ENCODE data around the gene CTTN.

DNA sequence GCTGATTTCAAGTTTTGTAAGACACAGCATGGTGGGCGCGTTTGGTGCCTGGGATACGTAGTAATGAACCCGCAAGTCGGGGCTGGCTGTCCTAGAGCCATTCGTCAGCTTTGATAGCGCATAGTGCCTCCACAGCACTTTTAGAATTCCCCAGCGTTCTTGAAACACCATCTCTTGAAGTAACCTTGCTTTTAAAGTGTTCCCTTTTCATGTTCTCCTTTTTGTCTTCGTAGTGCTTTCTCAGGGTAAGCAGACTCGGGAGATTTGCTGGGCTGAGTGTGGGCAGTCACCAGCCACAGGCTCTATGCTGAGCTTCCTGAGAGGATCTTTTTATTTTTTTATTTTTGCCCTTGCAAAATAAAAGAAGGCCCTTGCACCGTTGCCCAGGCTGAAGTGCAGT, 39.6 kb upstream of the CTTN start:
- TF ChIP-seq POLR2A (IDR thresholded peaks at IDR 0.05) (no peak), POLR2AphosphoS5 (IDR thresholded peaks at IDR 0.05) (no peak), EP300 (IDR thresholded peaks at IDR 0.05) (no peak)
- TF ChIP-seq, protein P1, sequence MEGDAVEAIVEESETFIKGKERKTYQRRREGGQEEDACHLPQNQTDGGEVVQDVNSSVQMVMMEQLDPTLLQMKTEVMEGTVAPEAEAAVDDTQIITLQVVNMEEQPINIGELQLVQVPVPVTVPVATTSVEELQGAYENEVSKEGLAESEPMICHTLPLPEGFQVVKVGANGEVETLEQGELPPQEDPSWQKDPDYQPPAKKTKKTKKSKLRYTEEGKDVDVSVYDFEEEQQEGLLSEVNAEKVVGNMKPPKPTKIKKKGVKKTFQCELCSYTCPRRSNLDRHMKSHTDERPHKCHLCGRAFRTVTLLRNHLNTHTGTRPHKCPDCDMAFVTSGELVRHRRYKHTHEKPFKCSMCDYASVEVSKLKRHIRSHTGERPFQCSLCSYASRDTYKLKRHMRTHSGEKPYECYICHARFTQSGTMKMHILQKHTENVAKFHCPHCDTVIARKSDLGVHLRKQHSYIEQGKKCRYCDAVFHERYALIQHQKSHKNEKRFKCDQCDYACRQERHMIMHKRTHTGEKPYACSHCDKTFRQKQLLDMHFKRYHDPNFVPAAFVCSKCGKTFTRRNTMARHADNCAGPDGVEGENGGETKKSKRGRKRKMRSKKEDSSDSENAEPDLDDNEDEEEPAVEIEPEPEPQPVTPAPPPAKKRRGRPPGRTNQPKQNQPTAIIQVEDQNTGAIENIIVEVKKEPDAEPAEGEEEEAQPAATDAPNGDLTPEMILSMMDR (IDR thresholded peaks at IDR 0.05) = no peak

Measured in suprapubic skin (tissue), 4 donors.